ENCODE data around the gene GPR65. TPM values are rescaled to one million over a fixed set of nuclear protein-coding genes. Genes with fewer than 3 reads are reported as not detected.

The GPR65 gene
- total RNA-seq, 1 donor from 2014 or later: not detected

- TF ChIP-seq CTCF (IDR thresholded peaks at IDR 0.05; ENCODE audit: partially characterized antibody, unreplicated experiment): no peak
- H3K4me3 Mint-ChIP-seq (ENCODE audit: unreplicated experiment): no peak overlapping the region
- H3K4me1 Mint-ChIP-seq (ENCODE audit: low read depth, unreplicated experiment): no peaks in the 10 kb centered on the region
- H3K36me3 Mint-ChIP-seq (ENCODE audit: unreplicated experiment): no peaks in the 10 kb centered on the region
- no peak for DNase-seq
- no peaks in the 10 kb centered on the region for H3K27me3 Mint-ChIP-seq (ENCODE audit: unreplicated experiment)
- no peak overlapping the region for H3K27ac Mint-ChIP-seq (ENCODE audit: unreplicated experiment)
- no peaks in the 10 kb centered on the region for H3K9me3 Mint-ChIP-seq (ENCODE audit: unreplicated experiment)
These were observed 1.5 kb upstream of the GPR65 start for GRCh38 chr14:88003425-88003824.

- no peaks in the 10 kb centered on the region for H3K27me3 Mint-ChIP-seq (ENCODE audit: unreplicated experiment)
- no peaks in the 10 kb centered on the region for H3K9me3 Mint-ChIP-seq (ENCODE audit: unreplicated experiment)
- H3K4me3 Mint-ChIP-seq (ENCODE audit: unreplicated experiment): no peak overlapping the region
- no peaks in the 10 kb centered on the region for H3K36me3 Mint-ChIP-seq (ENCODE audit: unreplicated experiment)
- H3K27ac Mint-ChIP-seq (ENCODE audit: unreplicated experiment): no peak overlapping the region
- no peak for TF ChIP-seq CTCF (IDR thresholded peaks at IDR 0.05; ENCODE audit: partially characterized antibody, unreplicated experiment)
- no peak for DNase-seq
- H3K4me1 Mint-ChIP-seq (ENCODE audit: low read depth, unreplicated experiment): no peaks in the 10 kb centered on the region
These were observed 364 bp upstream of the GPR65 start for GRCh38 chr14:88004506-88005036.

GRCh38 chr14:88005978-88006851, 1.3 kb downstream of the GPR65 start:
- no peaks in the 10 kb centered on the region for H3K27me3 Mint-ChIP-seq (ENCODE audit: unreplicated experiment)
- H3K4me1 Mint-ChIP-seq (ENCODE audit: low read depth, unreplicated experiment): no peaks in the 10 kb centered on the region
- no peak overlapping the region for H3K27ac Mint-ChIP-seq (ENCODE audit: unreplicated experiment)

GRCh38 chr14:88007608-88008007, 2.7 kb downstream of the GPR65 start:
- no peaks in the 10 kb centered on the region for H3K4me1 Mint-ChIP-seq (ENCODE audit: low read depth, unreplicated experiment)
- no peak overlapping the region for H3K4me3 Mint-ChIP-seq (ENCODE audit: unreplicated experiment)
- no peaks in the 10 kb centered on the region for H3K36me3 Mint-ChIP-seq (ENCODE audit: unreplicated experiment)
- no peak for TF ChIP-seq CTCF (IDR thresholded peaks at IDR 0.05; ENCODE audit: partially characterized antibody, unreplicated experiment)
- no peaks in the 10 kb centered on the region for H3K27me3 Mint-ChIP-seq (ENCODE audit: unreplicated experiment)
- no peaks in the 10 kb centered on the region for H3K9me3 Mint-ChIP-seq (ENCODE audit: unreplicated experiment)
- H3K27ac Mint-ChIP-seq (ENCODE audit: unreplicated experiment): no peak overlapping the region
- DNase-seq: no peak

More at GRCh38 chr14:88005978-88006851, 1.3 kb downstream of the GPR65 start:
- Mint-ChIP-seq H3K4me3 (ENCODE audit: unreplicated experiment) (no peak overlapping the region), H3K9me3 (ENCODE audit: unreplicated experiment) (no peaks in the 10 kb centered on the region), H3K36me3 (ENCODE audit: unreplicated experiment) (no peaks in the 10 kb centered on the region)
- TF ChIP-seq CTCF (IDR thresholded peaks at IDR 0.05; ENCODE audit: partially characterized antibody, unreplicated experiment): no peak
- no peak for DNase-seq
